ENCODE measurements around the gene REM2. TPM values are rescaled to one million over a fixed set of nuclear protein-coding genes. Genes with fewer than 3 reads are reported as not detected.

Gene REM2
- total RNA-seq, 1 experiment from 2014 or later, result 0.98 TPM

DNA sequence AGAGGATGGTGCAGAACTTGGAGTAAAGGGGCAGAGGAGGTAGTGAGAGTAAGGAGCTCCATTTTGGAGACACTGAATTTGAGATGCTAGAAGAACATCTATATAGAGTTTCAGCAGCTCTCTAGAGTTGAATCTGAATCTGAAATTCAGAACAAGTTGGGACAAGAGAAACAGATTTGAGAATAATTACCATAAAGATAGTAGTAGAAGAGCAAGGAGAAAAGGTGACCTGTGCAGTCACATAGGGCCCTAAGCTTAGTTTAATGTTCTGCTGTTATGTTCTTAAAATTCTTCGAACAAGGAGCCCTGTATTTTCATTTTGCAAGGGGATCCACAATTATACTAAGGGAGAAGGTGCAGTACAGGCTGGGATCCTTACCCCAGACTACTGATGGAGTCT is 7.4 kb downstream of the REM2 start:
- DNase-seq, result no peak
- ChIA-PET POLR2A (ENCODE audit: unreplicated experiment) (no interaction called here), CTCF (no interaction called here)
- Histone ChIP-seq H3K4me2 (no peak overlapping the region), H3K9me2 (ENCODE audit: insufficient read depth) (no peaks in the 10 kb centered on the region), H3K36me3 (ENCODE audit: low read depth) (no peaks in the 10 kb centered on the region), H3K79me2 (ENCODE audit: low read depth) (no peaks in the 10 kb centered on the region), H3K27ac (no peak overlapping the region), H3K9me3 (ENCODE audit: insufficient read depth, low read depth) (no peaks in the 10 kb centered on the region), H2AFZ (no peak overlapping the region), H3K4me3 (no peak overlapping the region), H3K27me3 (ENCODE audit: insufficient read depth, low read depth) (no peaks in the 10 kb centered on the region), H4K20me1 (ENCODE audit: insufficient read depth) (no peaks in the 10 kb centered on the region), H3K4me1 (replicated peaks; ENCODE audit: insufficient read depth) (peaks cover 7% of the 10 kb centered on the region; the same call in 1 of the 2 replicates), H3F3A (ENCODE audit: insufficient read depth, low read depth) (peaks cover 4% of the 10 kb centered on the region; the same call in 1 of the 2 replicates)
- intact Hi-C loops (cut with micrococcal nuclease; ENCODE audit: unreplicated experiment), result no loop called here
- TF ChIP-seq, protein P1, sequence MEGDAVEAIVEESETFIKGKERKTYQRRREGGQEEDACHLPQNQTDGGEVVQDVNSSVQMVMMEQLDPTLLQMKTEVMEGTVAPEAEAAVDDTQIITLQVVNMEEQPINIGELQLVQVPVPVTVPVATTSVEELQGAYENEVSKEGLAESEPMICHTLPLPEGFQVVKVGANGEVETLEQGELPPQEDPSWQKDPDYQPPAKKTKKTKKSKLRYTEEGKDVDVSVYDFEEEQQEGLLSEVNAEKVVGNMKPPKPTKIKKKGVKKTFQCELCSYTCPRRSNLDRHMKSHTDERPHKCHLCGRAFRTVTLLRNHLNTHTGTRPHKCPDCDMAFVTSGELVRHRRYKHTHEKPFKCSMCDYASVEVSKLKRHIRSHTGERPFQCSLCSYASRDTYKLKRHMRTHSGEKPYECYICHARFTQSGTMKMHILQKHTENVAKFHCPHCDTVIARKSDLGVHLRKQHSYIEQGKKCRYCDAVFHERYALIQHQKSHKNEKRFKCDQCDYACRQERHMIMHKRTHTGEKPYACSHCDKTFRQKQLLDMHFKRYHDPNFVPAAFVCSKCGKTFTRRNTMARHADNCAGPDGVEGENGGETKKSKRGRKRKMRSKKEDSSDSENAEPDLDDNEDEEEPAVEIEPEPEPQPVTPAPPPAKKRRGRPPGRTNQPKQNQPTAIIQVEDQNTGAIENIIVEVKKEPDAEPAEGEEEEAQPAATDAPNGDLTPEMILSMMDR (conservative IDR thresholded peaks at IDR 0.05), result no peak
- no peak for TF ChIP-seq EZH2 (IDR thresholded peaks at IDR 0.05; ENCODE audit: low read depth)
- no TSS peak for BruUV-seq (replicated peaks)

DNA sequence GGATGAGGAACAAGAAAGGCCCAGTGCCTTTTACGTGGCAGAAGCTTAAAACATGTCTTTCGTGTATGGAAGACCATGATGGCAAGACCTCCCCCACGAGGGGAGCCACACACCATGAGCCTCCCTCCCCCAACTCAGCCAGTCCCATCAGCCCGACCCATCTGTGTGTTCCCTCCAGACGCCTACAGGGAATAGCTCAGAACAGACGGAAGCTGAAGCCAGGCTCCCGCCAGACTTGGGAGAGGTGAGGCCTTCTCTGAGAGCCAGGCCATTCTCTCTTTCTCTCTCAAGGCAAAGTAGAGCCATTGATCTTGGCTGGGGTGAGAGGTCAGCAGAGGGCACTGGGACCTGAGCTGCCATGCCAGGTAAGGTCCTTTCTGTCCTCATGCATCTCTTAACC is 9.5 kb downstream of the REM2 start:
- BruUV-seq (replicated peaks), result no TSS peak
- ChIA-PET POLR2A (ENCODE audit: unreplicated experiment) (no interaction called here), CTCF (no interaction called here)
- Histone ChIP-seq H3K27ac (no peak overlapping the region), H2AFZ (no peak overlapping the region), H3K4me1 (replicated peaks; ENCODE audit: insufficient read depth) (no peaks in the 10 kb centered on the region), H4K20me1 (ENCODE audit: insufficient read depth) (no peaks in the 10 kb centered on the region), H3K27me3 (ENCODE audit: insufficient read depth, low read depth) (no peaks in the 10 kb centered on the region), H3F3A (ENCODE audit: insufficient read depth, low read depth) (peaks cover 2% of the 10 kb centered on the region; the same call in 1 of the 2 replicates), H3K79me2 (ENCODE audit: low read depth) (no peaks in the 10 kb centered on the region), H3K4me3 (no peak overlapping the region), H3K4me2 (no peak overlapping the region), H3K9me3 (ENCODE audit: insufficient read depth, low read depth) (no peaks in the 10 kb centered on the region), H3K9me2 (ENCODE audit: insufficient read depth) (no peaks in the 10 kb centered on the region), H3K36me3 (ENCODE audit: low read depth) (no peaks in the 10 kb centered on the region)
- no peak for DNase-seq
- TF ChIP-seq EZH2 (IDR thresholded peaks at IDR 0.05; ENCODE audit: low read depth), result no peak
- TF ChIP-seq, protein P1 (conservative IDR thresholded peaks at IDR 0.05), result no peak
- intact Hi-C loops (cut with micrococcal nuclease; ENCODE audit: unreplicated experiment), result no loop called here

DNA sequence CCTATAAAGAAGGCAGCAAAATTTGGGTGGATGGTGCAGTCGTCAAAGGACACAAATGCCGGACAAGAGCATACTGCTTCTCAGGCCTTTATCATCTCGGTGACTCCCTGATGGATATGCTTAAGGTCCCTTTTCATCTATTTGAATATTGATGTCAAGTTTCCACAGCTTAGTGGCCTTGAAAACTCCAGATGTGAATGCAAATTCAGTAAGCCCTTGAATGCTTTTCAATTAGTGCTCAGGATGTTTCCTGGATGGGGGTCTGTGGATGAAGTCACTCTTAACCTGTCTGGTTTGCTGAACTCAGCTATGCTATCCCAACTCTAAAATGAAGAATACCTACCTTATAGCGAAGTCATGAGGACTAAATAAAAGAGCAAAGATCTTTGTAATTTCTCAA is 10.7 kb downstream of the REM2 start:
- Histone ChIP-seq H3K79me2 (ENCODE audit: low read depth) (no peaks in the 10 kb centered on the region), H2AFZ (no peak overlapping the region), H3K9me2 (ENCODE audit: insufficient read depth) (no peaks in the 10 kb centered on the region), H3K27ac (no peak overlapping the region), H3K27me3 (ENCODE audit: insufficient read depth, low read depth) (no peaks in the 10 kb centered on the region), H3K4me3 (no peak overlapping the region), H3F3A (ENCODE audit: insufficient read depth, low read depth) (peaks cover 8% of the 10 kb centered on the region; the same call in 1 of the 2 replicates), H3K4me1 (replicated peaks; ENCODE audit: insufficient read depth) (no peaks in the 10 kb centered on the region), H3K9me3 (ENCODE audit: insufficient read depth, low read depth) (no peaks in the 10 kb centered on the region), H3K36me3 (ENCODE audit: low read depth) (no peaks in the 10 kb centered on the region), H3K4me2 (no peak overlapping the region), H4K20me1 (ENCODE audit: insufficient read depth) (no peaks in the 10 kb centered on the region)
- TF ChIP-seq, protein P1 (conservative IDR thresholded peaks at IDR 0.05), result no peak
- TF ChIP-seq EZH2 (IDR thresholded peaks at IDR 0.05; ENCODE audit: low read depth), result no peak
- intact Hi-C loops (cut with micrococcal nuclease; ENCODE audit: unreplicated experiment), result no loop called here
- CTCF ChIA-PET, result no interaction called here
- no peak for DNase-seq
- POLR2A ChIA-PET (ENCODE audit: unreplicated experiment), result no interaction called here
- BruUV-seq (replicated peaks), result no TSS peak

Measured in PC-9 (cell line).